IPS-NIHi11 (cell line): Measurements from ENCODE around the gene PRR11.
"Not testable (repeated sequence)": the region's sequence is repeated elsewhere in the genome, so short reads cannot be mapped to it uniquely, and the experiment has no call there.

Experiments
- DNase-seq: peaks from one replicate; pipeline ENCODE4 v3.0.0; 2012; ENCODE audit warnings: mixed read lengths, low spot score

Gene PRR11

GRCh38 chr17:59155439-59156177, at the start of gene PRR11:
TSS of gene PRR11 (plus strand) at chr17:59155746. CDS start at chr17:59169753, 14,007 bp downstream.
- peak; percentile 89 for DNase-seq

- peak; percentile 50 for DNase-seq
Observed at GRCh38 chr17:59105852-59106462, 49.6 kb upstream of the PRR11 start.

GRCh38 chr17:59106463-59107305, 48.9 kb upstream of the PRR11 start, which contains the start of gene TRIM37:
TSS of gene TRIM37 (minus strand) at chr17:59106880. CDS start at chr17:59106461, 419 bp downstream.
- peak; percentile 98 for DNase-seq

- no peak for DNase-seq
Observed at GRCh38 chr17:59107306-59107670, 48.3 kb upstream of the PRR11 start.

GRCh38 chr17:59108400-59109102, 47.0 kb upstream of the PRR11 start:
- no peak for DNase-seq

GRCh38 chr17:59110973-59111372, 44.6 kb upstream of the PRR11 start:
- no peak for DNase-seq

GRCh38 chr17:59111539-59111938, 44.0 kb upstream of the PRR11 start:
- DNase-seq = no peak

GRCh38 chr17:59115474-59115873, 40.1 kb upstream of the PRR11 start:
- DNase-seq = no peak

- no peak for DNase-seq
Observed at GRCh38 chr17:59121901-59122480, 33.6 kb upstream of the PRR11 start.

GRCh38 chr17:59124665-59125064, 30.9 kb upstream of the PRR11 start:
- DNase-seq = no peak

GRCh38 chr17:59126809-59127417, 28.6 kb upstream of the PRR11 start:
- no peak for DNase-seq

GRCh38 chr17:59129814-59130213, 25.7 kb upstream of the PRR11 start:
- DNase-seq = no peak

- DNase-seq = no peak
Observed at GRCh38 chr17:59131131-59131530, 24.4 kb upstream of the PRR11 start.

GRCh38 chr17:59138339-59138738, 17.2 kb upstream of the PRR11 start:
- not testable (repeated sequence) for DNase-seq

GRCh38 chr17:59139939-59140338, 15.6 kb upstream of the PRR11 start:
- no peak for DNase-seq

GRCh38 chr17:59141860-59142259, 13.7 kb upstream of the PRR11 start:
- DNase-seq = no peak

- no peak for DNase-seq
Observed at GRCh38 chr17:59145571-59146096, 9.9 kb upstream of the PRR11 start.

GRCh38 chr17:59149051-59149450, 6.5 kb upstream of the PRR11 start:
- no peak for DNase-seq

- no peak for DNase-seq
Observed at GRCh38 chr17:59149841-59150511, 5.6 kb upstream of the PRR11 start.

GRCh38 chr17:59151006-59151405, 4.5 kb upstream of the PRR11 start:
- DNase-seq = no peak
